ENCODE results near the gene NEDD4. TPM values are rescaled to one million over a fixed set of nuclear protein-coding genes. Genes with fewer than 3 reads are reported as not detected.
"Not testable (repeated sequence)": the region's sequence is repeated elsewhere in the genome, so short reads cannot be mapped to it uniquely, and the experiment has no call there.

NEDD4 gene
- polyA plus RNA-seq, 1 experiment: 13.3 TPM

DNA sequence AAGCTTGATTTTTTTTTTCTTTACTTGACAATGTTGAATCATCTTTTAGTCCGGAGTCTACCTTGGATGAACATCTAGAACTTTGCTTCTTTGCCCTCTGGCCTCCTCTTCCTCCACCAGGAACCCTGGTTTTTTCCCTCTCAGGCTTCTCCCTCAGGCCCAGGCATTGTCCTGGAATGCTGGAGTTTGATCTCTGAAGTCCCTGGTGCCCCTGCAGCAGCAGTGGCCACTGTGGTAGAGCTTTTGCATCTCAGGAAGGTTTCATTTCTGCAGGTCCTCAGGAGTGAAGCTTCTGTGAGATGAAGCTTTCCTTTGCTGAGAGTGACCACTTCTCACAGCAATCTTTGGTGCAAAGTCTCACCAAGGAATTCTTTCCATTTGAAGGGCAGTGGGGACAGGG lies 39.0 kb upstream of the NEDD4 start:
- Histone ChIP-seq H3K36me3 (ENCODE audit: control insufficient read depth, insufficient read depth, low read length) (no peaks in the 10 kb centered on the region), H3K4me3 (ENCODE audit: low read depth, low read length) (no peak overlapping the region), H3K27me3 (ENCODE audit: control insufficient read depth, insufficient read depth, low read length) (no peaks in the 10 kb centered on the region)
- CTCF ChIA-PET: interaction anchor here (0.6 to 4.4 kb wide), 4 partner anchors 8 to 38 kb away, joined by 3 to 12 read pairs (median 5); no protein-coding TSS in a partner anchor
- POLR2A ChIA-PET: no interaction called here
- no peak for DNase-seq (ENCODE audit: low read depth)
- TF ChIP-seq, protein P1, sequence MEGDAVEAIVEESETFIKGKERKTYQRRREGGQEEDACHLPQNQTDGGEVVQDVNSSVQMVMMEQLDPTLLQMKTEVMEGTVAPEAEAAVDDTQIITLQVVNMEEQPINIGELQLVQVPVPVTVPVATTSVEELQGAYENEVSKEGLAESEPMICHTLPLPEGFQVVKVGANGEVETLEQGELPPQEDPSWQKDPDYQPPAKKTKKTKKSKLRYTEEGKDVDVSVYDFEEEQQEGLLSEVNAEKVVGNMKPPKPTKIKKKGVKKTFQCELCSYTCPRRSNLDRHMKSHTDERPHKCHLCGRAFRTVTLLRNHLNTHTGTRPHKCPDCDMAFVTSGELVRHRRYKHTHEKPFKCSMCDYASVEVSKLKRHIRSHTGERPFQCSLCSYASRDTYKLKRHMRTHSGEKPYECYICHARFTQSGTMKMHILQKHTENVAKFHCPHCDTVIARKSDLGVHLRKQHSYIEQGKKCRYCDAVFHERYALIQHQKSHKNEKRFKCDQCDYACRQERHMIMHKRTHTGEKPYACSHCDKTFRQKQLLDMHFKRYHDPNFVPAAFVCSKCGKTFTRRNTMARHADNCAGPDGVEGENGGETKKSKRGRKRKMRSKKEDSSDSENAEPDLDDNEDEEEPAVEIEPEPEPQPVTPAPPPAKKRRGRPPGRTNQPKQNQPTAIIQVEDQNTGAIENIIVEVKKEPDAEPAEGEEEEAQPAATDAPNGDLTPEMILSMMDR (IDR thresholded peaks at IDR 0.05; ENCODE audit: insufficient read depth, low read depth, low read length): no peak

DNA sequence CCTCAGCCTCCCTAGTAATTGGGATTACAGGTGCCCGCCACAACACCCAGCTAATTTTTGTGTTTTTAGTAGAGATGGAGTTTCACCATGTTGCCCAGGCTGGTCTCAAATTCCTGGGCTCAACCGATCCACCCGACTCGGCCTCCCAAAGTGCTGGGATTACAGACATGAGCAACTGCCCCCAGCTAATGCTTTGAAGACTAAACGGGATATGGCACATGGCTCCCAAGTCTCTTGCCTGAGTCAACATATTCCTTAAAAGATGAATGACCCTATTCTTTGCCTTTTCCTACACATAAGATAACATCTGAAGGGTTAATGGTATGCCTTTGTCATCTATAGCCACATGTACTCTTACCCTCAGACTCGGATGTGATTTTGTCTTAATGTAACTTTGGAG lies 38.4 kb upstream of the NEDD4 start:
- CTCF ChIA-PET: interaction anchor here (0.6 to 4.4 kb wide), 4 partner anchors 9 to 38 kb away, joined by 3 to 12 read pairs (median 5); no protein-coding TSS in a partner anchor

DNA sequence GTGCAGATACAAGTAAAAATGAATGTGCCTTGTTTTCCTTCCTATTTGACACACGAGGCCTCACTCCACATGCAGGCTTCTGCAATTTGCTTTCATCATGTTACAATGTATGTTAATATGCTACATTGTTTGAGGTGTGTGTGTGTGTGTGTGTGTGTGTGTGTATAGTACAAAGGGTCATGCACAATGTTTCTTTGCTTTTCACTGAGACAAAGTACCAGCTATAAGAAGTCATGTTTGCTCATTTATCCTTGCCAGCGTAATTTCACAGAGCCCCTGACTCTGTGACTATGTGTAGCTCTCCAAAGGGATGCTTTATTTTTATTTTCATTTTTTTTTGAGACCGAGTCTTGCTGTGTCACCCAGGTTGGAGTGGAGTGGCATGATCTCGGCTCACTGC lies 38.0 kb upstream of the NEDD4 start:
- no peak overlapping the region for H3K4me3 ChIP-seq (ENCODE audit: low read depth, low read length)
- H3K36me3 ChIP-seq (ENCODE audit: control insufficient read depth, insufficient read depth, low read length): no peaks in the 10 kb centered on the region
- TF ChIP-seq, protein P1 (IDR thresholded peaks at IDR 0.05; ENCODE audit: insufficient read depth, low read depth, low read length): no peak
- POLR2A ChIA-PET: no interaction called here
- DNase-seq (ENCODE audit: low read depth): no peak
- H3K27me3 ChIP-seq (ENCODE audit: control insufficient read depth, insufficient read depth, low read length): no peaks in the 10 kb centered on the region
- CTCF ChIA-PET: interaction anchor here (1.1 to 4.4 kb wide), 3 partner anchors 9 to 14 kb away, joined by 3 to 12 read pairs (median 3); no protein-coding TSS in a partner anchor

More for the DNA sequence above, 38.4 kb upstream of the NEDD4 start:
- no peaks in the 10 kb centered on the region for H3K36me3 ChIP-seq (ENCODE audit: control insufficient read depth, insufficient read depth, low read length)
- H3K27me3 ChIP-seq (ENCODE audit: control insufficient read depth, insufficient read depth, low read length): no peaks in the 10 kb centered on the region
- no peak for DNase-seq (ENCODE audit: low read depth)
- H3K4me3 ChIP-seq (ENCODE audit: low read depth, low read length): no peak overlapping the region
- TF ChIP-seq, protein P1 (IDR thresholded peaks at IDR 0.05; ENCODE audit: insufficient read depth, low read depth, low read length): no peak
- POLR2A ChIA-PET: no interaction called here

DNA sequence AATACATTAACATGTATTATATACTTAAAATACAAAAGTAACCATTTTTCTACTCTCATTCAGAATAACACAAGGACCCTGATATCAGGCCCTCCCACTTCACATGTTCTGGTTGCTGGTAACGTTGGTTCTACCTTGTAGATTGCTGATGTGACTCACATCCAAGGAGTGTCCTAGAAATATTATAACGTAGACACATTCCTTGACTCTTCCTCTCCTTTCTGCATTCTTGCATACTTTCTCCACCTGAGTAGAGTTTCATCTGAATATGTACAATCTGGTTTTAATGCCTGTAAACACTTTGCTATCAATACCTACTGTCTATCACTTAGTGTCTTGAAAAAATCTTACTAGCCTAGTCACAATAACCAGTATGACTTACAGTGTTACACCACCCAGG lies 35.0 kb upstream of the NEDD4 start:
- TF ChIP-seq, protein P1 (IDR thresholded peaks at IDR 0.05; ENCODE audit: insufficient read depth, low read depth, low read length): no peak
- H3K36me3 ChIP-seq (ENCODE audit: control insufficient read depth, insufficient read depth, low read length): no peaks in the 10 kb centered on the region
- CTCF ChIA-PET: interaction anchor here (1.0 kb wide), 1 partner anchor 11 kb away, joined by 3 read pairs; no protein-coding TSS in a partner anchor
- POLR2A ChIA-PET: no interaction called here
- no peak for DNase-seq (ENCODE audit: low read depth)
- H3K4me3 ChIP-seq (ENCODE audit: low read depth, low read length): no peak overlapping the region
- no peaks in the 10 kb centered on the region for H3K27me3 ChIP-seq (ENCODE audit: control insufficient read depth, insufficient read depth, low read length)

DNA sequence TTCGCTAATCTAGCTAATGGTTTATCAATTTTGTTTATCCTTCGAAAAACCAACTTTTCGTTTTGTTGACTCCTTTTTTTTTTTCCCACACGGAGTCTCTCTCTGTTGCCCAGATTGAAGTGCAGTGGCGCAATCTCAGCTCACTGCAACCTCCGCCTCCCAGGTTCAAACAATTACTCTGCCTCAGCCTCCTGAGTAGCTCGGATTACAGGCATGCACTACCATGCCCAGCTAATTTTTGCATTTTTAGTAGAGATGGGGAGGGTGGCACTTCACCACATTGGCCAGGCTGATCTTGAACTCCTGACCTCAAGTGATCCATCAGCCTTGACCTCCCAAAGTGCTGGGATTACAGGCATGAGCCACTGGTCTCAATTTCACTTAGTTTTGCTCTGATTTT lies 29.7 kb upstream of the NEDD4 start:
- POLR2A ChIA-PET: interaction anchor here (0.6 kb wide), 1 partner anchor 1394 kb away, joined by 11 read pairs; no protein-coding TSS in a partner anchor
- DNase-seq (ENCODE audit: low read depth); H3K36me3 ChIP-seq (ENCODE audit: control insufficient read depth, insufficient read depth, low read length); CTCF ChIA-PET; H3K4me3 ChIP-seq (ENCODE audit: low read depth, low read length); H3K27me3 ChIP-seq (ENCODE audit: control insufficient read depth, insufficient read depth, low read length): not testable (repeated sequence)
